ENCODE results near the gene GRPEL1. TPM values are rescaled to one million over a fixed set of nuclear protein-coding genes. Genes with fewer than 3 reads are reported as not detected.

The GRPEL1 gene
- total and polyA plus RNA-seq, 2 of the 13 experiments (the other 11 are each of a cell fraction or from before 2014, with no cell fraction given) = 32.3 to 141 TPM

- TF ChIP-seq, protein P1, sequence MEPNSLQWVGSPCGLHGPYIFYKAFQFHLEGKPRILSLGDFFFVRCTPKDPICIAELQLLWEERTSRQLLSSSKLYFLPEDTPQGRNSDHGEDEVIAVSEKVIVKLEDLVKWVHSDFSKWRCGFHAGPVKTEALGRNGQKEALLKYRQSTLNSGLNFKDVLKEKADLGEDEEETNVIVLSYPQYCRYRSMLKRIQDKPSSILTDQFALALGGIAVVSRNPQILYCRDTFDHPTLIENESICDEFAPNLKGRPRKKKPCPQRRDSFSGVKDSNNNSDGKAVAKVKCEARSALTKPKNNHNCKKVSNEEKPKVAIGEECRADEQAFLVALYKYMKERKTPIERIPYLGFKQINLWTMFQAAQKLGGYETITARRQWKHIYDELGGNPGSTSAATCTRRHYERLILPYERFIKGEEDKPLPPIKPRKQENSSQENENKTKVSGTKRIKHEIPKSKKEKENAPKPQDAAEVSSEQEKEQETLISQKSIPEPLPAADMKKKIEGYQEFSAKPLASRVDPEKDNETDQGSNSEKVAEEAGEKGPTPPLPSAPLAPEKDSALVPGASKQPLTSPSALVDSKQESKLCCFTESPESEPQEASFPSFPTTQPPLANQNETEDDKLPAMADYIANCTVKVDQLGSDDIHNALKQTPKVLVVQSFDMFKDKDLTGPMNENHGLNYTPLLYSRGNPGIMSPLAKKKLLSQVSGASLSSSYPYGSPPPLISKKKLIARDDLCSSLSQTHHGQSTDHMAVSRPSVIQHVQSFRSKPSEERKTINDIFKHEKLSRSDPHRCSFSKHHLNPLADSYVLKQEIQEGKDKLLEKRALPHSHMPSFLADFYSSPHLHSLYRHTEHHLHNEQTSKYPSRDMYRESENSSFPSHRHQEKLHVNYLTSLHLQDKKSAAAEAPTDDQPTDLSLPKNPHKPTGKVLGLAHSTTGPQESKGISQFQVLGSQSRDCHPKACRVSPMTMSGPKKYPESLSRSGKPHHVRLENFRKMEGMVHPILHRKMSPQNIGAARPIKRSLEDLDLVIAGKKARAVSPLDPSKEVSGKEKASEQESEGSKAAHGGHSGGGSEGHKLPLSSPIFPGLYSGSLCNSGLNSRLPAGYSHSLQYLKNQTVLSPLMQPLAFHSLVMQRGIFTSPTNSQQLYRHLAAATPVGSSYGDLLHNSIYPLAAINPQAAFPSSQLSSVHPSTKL (CRISPR knock-in tag; IDR thresholded peaks at IDR 0.05) = no peak; the same call in 1 of the 2 replicates
- TF ChIP-seq, protein P2, sequence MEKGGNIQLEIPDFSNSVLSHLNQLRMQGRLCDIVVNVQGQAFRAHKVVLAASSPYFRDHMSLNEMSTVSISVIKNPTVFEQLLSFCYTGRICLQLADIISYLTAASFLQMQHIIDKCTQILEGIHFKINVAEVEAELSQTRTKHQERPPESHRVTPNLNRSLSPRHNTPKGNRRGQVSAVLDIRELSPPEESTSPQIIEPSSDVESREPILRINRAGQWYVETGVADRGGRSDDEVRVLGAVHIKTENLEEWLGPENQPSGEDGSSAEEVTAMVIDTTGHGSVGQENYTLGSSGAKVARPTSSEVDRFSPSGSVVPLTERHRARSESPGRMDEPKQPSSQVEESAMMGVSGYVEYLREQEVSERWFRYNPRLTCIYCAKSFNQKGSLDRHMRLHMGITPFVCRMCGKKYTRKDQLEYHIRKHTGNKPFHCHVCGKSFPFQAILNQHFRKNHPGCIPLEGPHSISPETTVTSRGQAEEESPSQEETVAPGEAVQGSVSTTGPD (CRISPR knock-in tag; IDR thresholded peaks at IDR 0.05) = no peak
- TF ChIP-seq ZBTB39 (CRISPR knock-in tag; IDR thresholded peaks at IDR 0.05) = no peak
- TF ChIP-seq ZFY (CRISPR knock-in tag; IDR thresholded peaks at IDR 0.05) = peak; percentile 59; the same call in 1 of the 2 replicates
- TF ChIP-seq IRF2 (CRISPR knock-in tag; IDR thresholded peaks at IDR 0.05) = no peak
- TF ChIP-seq SUZ12 (IDR thresholded peaks at IDR 0.05; ENCODE audit: low read depth, low read length) = no peak
- no peak for TF ChIP-seq SATB2 (CRISPR knock-in tag; IDR thresholded peaks at IDR 0.05)
- TF ChIP-seq, protein P3, sequence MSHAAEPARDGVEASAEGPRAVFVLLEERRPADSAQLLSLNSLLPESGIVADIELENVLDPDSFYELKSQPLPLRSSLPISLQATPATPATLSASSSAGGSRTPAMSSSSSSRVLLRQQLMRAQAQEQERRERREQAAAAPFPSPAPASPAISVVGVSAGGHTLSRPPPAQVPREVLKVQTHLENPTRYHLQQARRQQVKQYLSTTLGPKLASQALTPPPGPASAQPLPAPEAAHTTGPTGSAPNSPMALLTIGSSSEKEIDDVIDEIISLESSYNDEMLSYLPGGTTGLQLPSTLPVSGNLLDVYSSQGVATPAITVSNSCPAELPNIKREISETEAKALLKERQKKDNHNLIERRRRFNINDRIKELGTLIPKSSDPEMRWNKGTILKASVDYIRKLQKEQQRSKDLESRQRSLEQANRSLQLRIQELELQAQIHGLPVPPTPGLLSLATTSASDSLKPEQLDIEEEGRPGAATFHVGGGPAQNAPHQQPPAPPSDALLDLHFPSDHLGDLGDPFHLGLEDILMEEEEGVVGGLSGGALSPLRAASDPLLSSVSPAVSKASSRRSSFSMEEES (CRISPR knock-in tag; IDR thresholded peaks at IDR 0.05) = no peak
- TF ChIP-seq ZFP36L1 (CRISPR knock-in tag; IDR thresholded peaks at IDR 0.05) = no peak
- TF ChIP-seq, protein P4, sequence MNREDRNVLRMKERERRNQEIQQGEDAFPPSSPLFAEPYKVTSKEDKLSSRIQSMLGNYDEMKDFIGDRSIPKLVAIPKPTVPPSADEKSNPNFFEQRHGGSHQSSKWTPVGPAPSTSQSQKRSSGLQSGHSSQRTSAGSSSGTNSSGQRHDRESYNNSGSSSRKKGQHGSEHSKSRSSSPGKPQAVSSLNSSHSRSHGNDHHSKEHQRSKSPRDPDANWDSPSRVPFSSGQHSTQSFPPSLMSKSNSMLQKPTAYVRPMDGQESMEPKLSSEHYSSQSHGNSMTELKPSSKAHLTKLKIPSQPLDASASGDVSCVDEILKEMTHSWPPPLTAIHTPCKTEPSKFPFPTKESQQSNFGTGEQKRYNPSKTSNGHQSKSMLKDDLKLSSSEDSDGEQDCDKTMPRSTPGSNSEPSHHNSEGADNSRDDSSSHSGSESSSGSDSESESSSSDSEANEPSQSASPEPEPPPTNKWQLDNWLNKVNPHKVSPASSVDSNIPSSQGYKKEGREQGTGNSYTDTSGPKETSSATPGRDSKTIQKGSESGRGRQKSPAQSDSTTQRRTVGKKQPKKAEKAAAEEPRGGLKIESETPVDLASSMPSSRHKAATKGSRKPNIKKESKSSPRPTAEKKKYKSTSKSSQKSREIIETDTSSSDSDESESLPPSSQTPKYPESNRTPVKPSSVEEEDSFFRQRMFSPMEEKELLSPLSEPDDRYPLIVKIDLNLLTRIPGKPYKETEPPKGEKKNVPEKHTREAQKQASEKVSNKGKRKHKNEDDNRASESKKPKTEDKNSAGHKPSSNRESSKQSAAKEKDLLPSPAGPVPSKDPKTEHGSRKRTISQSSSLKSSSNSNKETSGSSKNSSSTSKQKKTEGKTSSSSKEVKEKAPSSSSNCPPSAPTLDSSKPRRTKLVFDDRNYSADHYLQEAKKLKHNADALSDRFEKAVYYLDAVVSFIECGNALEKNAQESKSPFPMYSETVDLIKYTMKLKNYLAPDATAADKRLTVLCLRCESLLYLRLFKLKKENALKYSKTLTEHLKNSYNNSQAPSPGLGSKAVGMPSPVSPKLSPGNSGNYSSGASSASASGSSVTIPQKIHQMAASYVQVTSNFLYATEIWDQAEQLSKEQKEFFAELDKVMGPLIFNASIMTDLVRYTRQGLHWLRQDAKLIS (CRISPR knock-in tag; IDR thresholded peaks at IDR 0.05) = no peak
- TF ChIP-seq GATAD1 (CRISPR knock-in tag; IDR thresholded peaks at IDR 0.05) = peak; percentile 52; the same call in 1 of the 2 replicates
- TF ChIP-seq MEIS2 (CRISPR knock-in tag; IDR thresholded peaks at IDR 0.05) = no peak
- TF ChIP-seq HOXA3 (CRISPR knock-in tag; IDR thresholded peaks at IDR 0.05) = no peak
- no peak for TF ChIP-seq NCOA2 (CRISPR knock-in tag; IDR thresholded peaks at IDR 0.05)
- no peak for TF ChIP-seq GZF1 (CRISPR knock-in tag; IDR thresholded peaks at IDR 0.05)
- TF ChIP-seq KLF12 (CRISPR knock-in tag; IDR thresholded peaks at IDR 0.05; ENCODE audit: borderline replicate concordance) = no peak
- no peak for TF ChIP-seq JUND (CRISPR knock-in tag; IDR thresholded peaks at IDR 0.05)
Observed at GRCh38 chr4:7042503-7043283, 25.2 kb downstream of the GRPEL1 start (continued).

Measured in HepG2 (cell line).